ELR (cell line): Measurements from ENCODE around the gene SEMA7A.

Experiments
- DNase-seq: peaks from one replicate; pipeline ENCODE4 v3.0.0-alpha.2; 2015; ENCODE audit warnings: low read depth

The SEMA7A gene

GRCh38 chr15:74415966-74416916, 17.5 kb downstream of the SEMA7A start:
- no peak for DNase-seq

- DNase-seq = no peak
Measured at GRCh38 chr15:74414603-74415338, 19.0 kb downstream of the SEMA7A start.

GRCh38 chr15:74414081-74414580, 19.6 kb downstream of the SEMA7A start:
- no peak for DNase-seq

GRCh38 chr15:74413350-74414080, 20.2 kb downstream of the SEMA7A start:
- DNase-seq = no peak

GRCh38 chr15:74412159-74412558, 21.6 kb downstream of the SEMA7A start:
- no peak for DNase-seq

- no peak for DNase-seq
Measured at GRCh38 chr15:74411686-74412085, 22.1 kb downstream of the SEMA7A start.

GRCh38 chr15:74410502-74410901, 23.3 kb downstream of the SEMA7A start:
- DNase-seq = no peak

- no peak for DNase-seq
Measured at GRCh38 chr15:74409225-74409624, 24.5 kb downstream of the SEMA7A start.

GRCh38 chr15:74408815-74409214, 24.9 kb downstream of the SEMA7A start:
- no peak for DNase-seq

GRCh38 chr15:74408385-74408784, 25.4 kb downstream of the SEMA7A start:
- DNase-seq = no peak

- DNase-seq = peak; percentile 95
Measured at GRCh38 chr15:74406992-74407705, 26.6 kb downstream of the SEMA7A start.

- no peak for DNase-seq
Measured at GRCh38 chr15:74406517-74406916, 27.2 kb downstream of the SEMA7A start.

- no peak for DNase-seq
Measured at GRCh38 chr15:74405823-74406222, 27.9 kb downstream of the SEMA7A start.

- DNase-seq = no peak
Measured at GRCh38 chr15:74403991-74404563, 29.7 kb downstream of the SEMA7A start.

GRCh38 chr15:74403588-74403919, 30.2 kb downstream of the SEMA7A start:
- DNase-seq = no peak

- no peak for DNase-seq
Measured at GRCh38 chr15:74402873-74403587, 30.7 kb downstream of the SEMA7A start.

- DNase-seq = no peak
Measured at GRCh38 chr15:74402337-74402841, 31.4 kb downstream of the SEMA7A start.

GRCh38 chr15:74400915-74401757, 32.6 kb downstream of the SEMA7A start:
- no peak for DNase-seq

GRCh38 chr15:74400313-74400860, 33.4 kb downstream of the SEMA7A start:
- DNase-seq = peak; percentile 75
